CD14-positive monocyte (primary cell): ENCODE data around the gene PDCD1. TPM values are rescaled to one million over a fixed set of nuclear protein-coding genes. Genes with fewer than 3 reads are reported as not detected.

ENCODE experiments used
- DNase-seq, 3 donors: peaks; one replicate each; pipeline ENCODE4 v3.0.0-alpha.2; 2011 to 2022
- H2AFZ ChIP-seq: 2 replicates; pipeline ENCODE4 v1.6.0; 2012; ENCODE audit warnings: mild to moderate bottlenecking, low read depth, low read length, inconsistent platforms; ENCODE audit not compliant: insufficient read depth, poor library complexity, severe bottlenecking
- H3K27ac ChIP-seq, 2 donors: 1 replicate in 1 of 2; 2 replicates in 1 of 2; pipeline ENCODE4 v1.5.1; 2012 to 2013; ENCODE audit warnings: low read length in 2 of 2, control low read depth in 1 of 2, inconsistent platforms in 1 of 2, low read depth in 1 of 2, mild to moderate bottlenecking in 1 of 2
- H3K27me3 ChIP-seq, 2 donors: one replicate each; pipeline versions ENCODE4 v1.6.0 to v1.6.1; 2011 to 2013; ENCODE audit warnings: low read length in 2 of 2; ENCODE audit not compliant: control insufficient read depth in 2 of 2, insufficient read depth in 2 of 2
- H3K36me3 ChIP-seq, 2 donors: replicated peaks in 1 of 2; 1 replicate in 1 of 2; 2 replicates in 1 of 2; pipeline versions ENCODE4 v1.5.1 to v1.6.1; 2012 to 2013; ENCODE audit warnings: low read length in 2 of 2, control low read depth in 1 of 2, inconsistent platforms in 1 of 2, mild to moderate bottlenecking in 1 of 2; ENCODE audit not compliant: insufficient read depth in 2 of 2, control insufficient read depth in 1 of 2
- H3K4me1 ChIP-seq, 2 donors: 1 replicate in 1 of 2; 2 replicates in 1 of 2; pipeline versions ENCODE4 v1.5.1 to v1.6.1; 2012 to 2013; ENCODE audit warnings: low read length in 2 of 2, control low read depth in 1 of 2, inconsistent platforms in 1 of 2, mild to moderate bottlenecking in 1 of 2, moderate library complexity in 1 of 2; ENCODE audit not compliant: insufficient read depth in 2 of 2, control insufficient read depth in 1 of 2
- H3K4me2 ChIP-seq: replicated peaks from 2 replicates; pipeline ENCODE3; 2012; ENCODE audit warnings: low read length, moderate library complexity, mild to moderate bottlenecking; ENCODE audit not compliant: poor library complexity, severe bottlenecking; ENCODE audit errors: extremely low read depth
- H3K4me3 ChIP-seq, 3 experiments: fragments of 200-600 bp in 1 of 3; sonication (generic) in 1 of 3; replicated peaks in 1 of 3; 1 replicate in 2 of 3; 2 replicates in 1 of 3; pipeline ENCODE4 v1.5.1; 2011 to 2013; ENCODE audit warnings: low read length in 3 of 3, mild to moderate bottlenecking in 3 of 3, control low read depth in 2 of 3, low read depth in 2 of 3, inconsistent platforms in 1 of 3, moderate library complexity in 1 of 3
- H3K79me2 ChIP-seq: 2 replicates; pipeline ENCODE4 v1.6.0; 2012; ENCODE audit warnings: mild to moderate bottlenecking, control low read depth, inconsistent platforms, low read length, moderate library complexity; ENCODE audit not compliant: insufficient read depth
- H3K9ac ChIP-seq: 2 replicates; pipeline ENCODE4 v1.6.0; 2017; ENCODE audit warnings: low read length, mild to moderate bottlenecking; ENCODE audit not compliant: insufficient read depth, poor library complexity, severe bottlenecking
- H3K9me3 ChIP-seq, 2 donors: replicated peaks in 1 of 2; 1 replicate in 1 of 2; 2 replicates in 1 of 2; pipeline versions ENCODE4 v1.5.1 to v1.6.1; 2012 to 2013; ENCODE audit warnings: low read length in 2 of 2, control low read depth in 1 of 2; ENCODE audit not compliant: control insufficient read depth in 1 of 2, insufficient read depth in 1 of 2
- H4K20me1 ChIP-seq: 2 replicates; pipeline ENCODE4 v1.6.0; 2012; ENCODE audit warnings: mild to moderate bottlenecking, low read length, control low read depth, moderate library complexity; ENCODE audit not compliant: insufficient read depth
- H3K27ac Mint-ChIP-seq, 7 donors: one replicate each; pipeline ENCODE4 v1.8.0; 2020; ENCODE audit warnings: mild to moderate bottlenecking in 7 of 7, mixed read lengths in 7 of 7, moderate library complexity in 6 of 7, inconsistent platforms in 2 of 7
- H3K27me3 Mint-ChIP-seq, 3 donors: one replicate each; pipeline ENCODE4 v1.8.0; 2021 to 2022; ENCODE audit warnings: low read depth in 3 of 3, mild to moderate bottlenecking in 3 of 3, mixed read lengths in 3 of 3, moderate library complexity in 3 of 3, inconsistent platforms in 1 of 3
- H3K36me3 Mint-ChIP-seq, 2 donors: one replicate each; pipeline ENCODE4 v1.8.0; 2020; ENCODE audit warnings: mixed read lengths in 2 of 2, inconsistent platforms in 1 of 2, mild to moderate bottlenecking in 1 of 2
- H3K4me1 Mint-ChIP-seq: one replicate; pipeline ENCODE4 v1.8.0; 2020; ENCODE audit warnings: mild to moderate bottlenecking, mixed read lengths
- H3K4me3 Mint-ChIP-seq, 2 donors: one replicate each; pipeline ENCODE4 v1.8.0; 2020; ENCODE audit warnings: mild to moderate bottlenecking in 2 of 2, mixed read lengths in 2 of 2, moderate library complexity in 1 of 2
- H3K9me3 Mint-ChIP-seq, 7 donors: one replicate each; pipeline ENCODE4 v1.8.0; 2020 to 2022; ENCODE audit warnings: mixed read lengths in 7 of 7, mild to moderate bottlenecking in 6 of 7, moderate library complexity in 6 of 7, inconsistent platforms in 2 of 7
- WGBS: methylation state at CpG from one replicate; pipeline ENCODE4 v1.1.5; 2013; ENCODE audit warnings: missing lambda C conversion rate; ENCODE audit not compliant: insufficient coverage; 5-methylcytosine and 5-hydroxymethylcytosine counted together
- intact Hi-C, 2 donors: fragments of 100-400 bp; cut with micrococcal nuclease; formaldehyde crosslinking; loops; one replicate each; pipeline versions ENCODE4 v1.15.0 to v1.15.1; 2023
- polyA plus RNA-seq, 3 donors: library from polyadenylated mRNA; depleted of rRNA in 1 of 3; unstranded in 2 of 3; stranded (reverse) in 1 of 3; fragments of 300-500 nt in 2 of 3; fragments of >200 nt in 1 of 3; fragmentation: Illumina TruSeq in 2 of 3; gene quantifications; 1 replicate in 2 of 3; 2 replicates in 1 of 3; pipeline ENCODE4 v1.2.3, GENCODE V29; 2012 to 2021
- TF ChIP-seq, protein P1 (sequence below): fragments of 200-600 bp; IDR thresholded peaks from one replicate; pipeline ENCODE4 v1.8.0; 2022; ENCODE audit warnings: antibody characterized with exemption, mild to moderate bottlenecking

Gene PDCD1
- polyA plus RNA-seq, 3 donors, result 0.08 TPM; not detected in 2

DNA sequence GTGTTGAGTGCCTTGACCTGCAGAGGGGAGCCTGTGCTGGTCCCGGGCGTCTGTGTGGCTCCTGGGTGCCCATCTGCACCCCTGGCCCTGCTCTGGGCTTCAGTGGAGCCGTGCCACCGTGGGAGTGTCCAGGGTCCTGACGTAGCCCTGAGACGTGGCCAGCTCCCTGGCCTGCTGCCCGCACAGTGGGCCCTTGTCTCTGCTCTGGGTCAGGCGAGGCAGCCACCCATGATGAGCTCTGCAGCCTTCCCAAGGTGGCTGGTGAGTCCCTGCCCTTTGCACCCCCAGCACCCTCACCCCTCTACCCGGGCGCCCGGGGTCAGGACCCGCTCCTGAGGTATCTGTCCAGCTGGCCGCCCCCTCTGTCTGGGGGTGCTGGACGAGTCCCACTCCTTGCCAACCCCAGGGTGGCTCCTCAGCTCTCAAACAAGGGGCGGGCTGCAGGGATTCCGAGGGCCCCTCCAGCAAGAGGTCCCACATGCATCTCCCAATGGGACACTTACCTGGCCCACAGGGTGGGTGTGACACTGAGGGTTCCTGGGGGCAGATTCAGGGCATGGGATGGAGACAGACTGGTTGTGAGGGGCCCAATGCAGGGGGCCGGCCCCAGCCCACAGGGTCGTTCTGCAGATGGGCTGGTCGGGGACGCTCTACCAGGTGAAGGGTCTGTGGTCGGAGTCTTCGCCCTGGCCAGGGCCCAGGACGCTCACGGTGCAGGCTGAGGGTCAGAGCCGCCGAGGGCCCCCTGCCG is 47.3 kb downstream of the PDCD1 start:
- intact Hi-C loops, result no loop called here
- 95% methylated on average over 22 of the region's 27 CpGs for WGBS
- H2AFZ ChIP-seq, result no peak overlapping the region
- H3K36me3 Mint-ChIP-seq, result no peaks in the 10 kb centered on the region
- H3K4me1 ChIP-seq, result no peaks in the 10 kb centered on the region
- no peak overlapping the region for H3K4me3 Mint-ChIP-seq
- no peaks in the 10 kb centered on the region for H3K27me3 ChIP-seq
- H3K27me3 Mint-ChIP-seq, result peaks cover 4 to 10% (median 9%) of the 10 kb centered on the region in 3 donors
- no peaks in the 10 kb centered on the region for H4K20me1 ChIP-seq
- H3K9me3 ChIP-seq, result no peaks in the 10 kb centered on the region
- no peak overlapping the region for H3K27ac ChIP-seq
- no peaks in the 10 kb centered on the region for H3K36me3 ChIP-seq
- no peak overlapping the region for H3K4me2 ChIP-seq
- DNase-seq, result no peak
- H3K4me3 ChIP-seq, result no peak overlapping the region
- TF ChIP-seq, protein P1, sequence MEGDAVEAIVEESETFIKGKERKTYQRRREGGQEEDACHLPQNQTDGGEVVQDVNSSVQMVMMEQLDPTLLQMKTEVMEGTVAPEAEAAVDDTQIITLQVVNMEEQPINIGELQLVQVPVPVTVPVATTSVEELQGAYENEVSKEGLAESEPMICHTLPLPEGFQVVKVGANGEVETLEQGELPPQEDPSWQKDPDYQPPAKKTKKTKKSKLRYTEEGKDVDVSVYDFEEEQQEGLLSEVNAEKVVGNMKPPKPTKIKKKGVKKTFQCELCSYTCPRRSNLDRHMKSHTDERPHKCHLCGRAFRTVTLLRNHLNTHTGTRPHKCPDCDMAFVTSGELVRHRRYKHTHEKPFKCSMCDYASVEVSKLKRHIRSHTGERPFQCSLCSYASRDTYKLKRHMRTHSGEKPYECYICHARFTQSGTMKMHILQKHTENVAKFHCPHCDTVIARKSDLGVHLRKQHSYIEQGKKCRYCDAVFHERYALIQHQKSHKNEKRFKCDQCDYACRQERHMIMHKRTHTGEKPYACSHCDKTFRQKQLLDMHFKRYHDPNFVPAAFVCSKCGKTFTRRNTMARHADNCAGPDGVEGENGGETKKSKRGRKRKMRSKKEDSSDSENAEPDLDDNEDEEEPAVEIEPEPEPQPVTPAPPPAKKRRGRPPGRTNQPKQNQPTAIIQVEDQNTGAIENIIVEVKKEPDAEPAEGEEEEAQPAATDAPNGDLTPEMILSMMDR, result no peak
- H3K27ac Mint-ChIP-seq, result no peak overlapping the region
- peaks cover 0 to 2% (median 0%) of the 10 kb centered on the region in 7 donors for H3K9me3 Mint-ChIP-seq
- no peak overlapping the region for H3K9ac ChIP-seq
- peaks cover 2% of the 10 kb centered on the region for H3K4me1 Mint-ChIP-seq
- no peaks in the 10 kb centered on the region for H3K79me2 ChIP-seq

DNA sequence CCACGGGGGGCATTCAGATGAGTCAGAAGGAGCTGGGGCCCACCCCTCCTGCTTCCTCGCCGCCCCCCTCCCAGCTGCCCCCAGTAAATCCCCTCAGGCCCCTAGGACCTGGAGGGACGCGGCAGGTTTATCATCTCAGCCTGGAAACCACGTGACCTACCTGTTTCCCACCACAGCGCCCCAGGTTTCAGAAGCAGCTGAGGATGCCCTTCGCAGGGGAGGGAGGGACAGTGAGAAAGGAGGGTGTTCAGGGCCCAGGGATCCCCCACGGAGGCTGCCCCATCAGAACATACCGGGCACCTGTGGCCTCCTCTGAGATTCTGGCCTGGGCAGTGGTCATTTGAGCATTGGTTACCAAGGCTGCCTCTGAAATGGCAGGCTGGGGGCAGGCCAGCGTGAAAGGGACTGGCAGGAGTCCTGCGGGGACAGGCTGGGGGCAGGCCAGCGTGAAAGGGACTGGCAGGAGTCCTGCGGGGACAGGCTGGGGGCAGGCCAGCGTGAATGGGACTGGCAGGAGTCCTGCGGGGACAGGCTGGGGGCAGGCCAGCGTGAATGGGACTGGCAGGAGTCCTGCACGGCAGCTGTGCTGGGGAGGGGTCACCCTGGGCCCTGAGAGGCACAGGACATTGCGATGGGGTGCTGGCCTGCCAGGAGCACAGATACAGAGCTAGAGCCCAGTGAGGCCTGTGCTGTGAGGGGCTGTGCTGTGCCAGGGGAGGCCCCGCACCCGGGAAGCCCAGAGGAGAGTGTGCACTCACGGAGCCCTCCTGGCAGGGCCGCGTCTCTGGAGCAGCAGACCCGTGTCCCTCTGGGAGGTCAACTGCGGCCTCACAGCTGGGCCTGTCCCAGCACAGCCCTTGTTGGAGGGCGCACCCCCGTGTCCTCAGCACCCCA is 48.1 kb downstream of the PDCD1 start:
- no peak overlapping the region for H3K9ac ChIP-seq
- H3K27me3 ChIP-seq, result no peaks in the 10 kb centered on the region
- H3K27ac ChIP-seq, result no peak overlapping the region
- H3K9me3 ChIP-seq, result no peaks in the 10 kb centered on the region
- DNase-seq, result no peak
- H3K4me1 ChIP-seq, result no peaks in the 10 kb centered on the region
- WGBS, result 96% methylated on average over 22 of the region's 28 CpGs
- H3K27me3 Mint-ChIP-seq, result peaks cover 4 to 10% (median 9%) of the 10 kb centered on the region in 3 donors
- peaks cover 0 to 2% (median 0%) of the 10 kb centered on the region in 7 donors for H3K9me3 Mint-ChIP-seq
- no peak overlapping the region for H3K27ac Mint-ChIP-seq
- no peaks in the 10 kb centered on the region for H3K36me3 ChIP-seq
- H3K4me3 ChIP-seq, result no peak overlapping the region
- TF ChIP-seq, protein P1, result no peak
- no peaks in the 10 kb centered on the region for H3K79me2 ChIP-seq
- H3K4me1 Mint-ChIP-seq, result peaks cover 2% of the 10 kb centered on the region
- H3K4me3 Mint-ChIP-seq, result no peak overlapping the region
- H4K20me1 ChIP-seq, result no peaks in the 10 kb centered on the region
- no peak overlapping the region for H3K4me2 ChIP-seq
- H2AFZ ChIP-seq, result no peak overlapping the region
- no peaks in the 10 kb centered on the region for H3K36me3 Mint-ChIP-seq
- intact Hi-C loops, result no loop called here
